Measurements from ENCODE around the gene UBE2E3.

GRCh38 chr2:181112916-181113315 is 132.5 kb downstream of the UBE2E3 start:
- TF ChIP-seq CTCF (IDR thresholded peaks at IDR 0.05) (no peak), SIN3A (IDR thresholded peaks at IDR 0.05; ENCODE audit: borderline replicate concordance, insufficient read depth, low read depth, low read length) (no peak), POLR2AphosphoS5 (IDR thresholded peaks at IDR 0.05; ENCODE audit: low read depth, low read length) (no peak)

Measured in Panc1 (cell line).